NCI-H2227 treated with DMSO at 0.1 percent for 48 hours (cell line): Measurements from ENCODE around the gene GPRASP3.
"Not testable (repeated sequence)": the region's sequence is repeated elsewhere in the genome, so short reads cannot be mapped to it uniquely, and the experiment has no call there.

Experiments used
- DNase-seq: peaks from one replicate; lab custom pipeline; 2025; lab: John Stamatoyannopoulos, UW

The GPRASP3 gene, protein sequence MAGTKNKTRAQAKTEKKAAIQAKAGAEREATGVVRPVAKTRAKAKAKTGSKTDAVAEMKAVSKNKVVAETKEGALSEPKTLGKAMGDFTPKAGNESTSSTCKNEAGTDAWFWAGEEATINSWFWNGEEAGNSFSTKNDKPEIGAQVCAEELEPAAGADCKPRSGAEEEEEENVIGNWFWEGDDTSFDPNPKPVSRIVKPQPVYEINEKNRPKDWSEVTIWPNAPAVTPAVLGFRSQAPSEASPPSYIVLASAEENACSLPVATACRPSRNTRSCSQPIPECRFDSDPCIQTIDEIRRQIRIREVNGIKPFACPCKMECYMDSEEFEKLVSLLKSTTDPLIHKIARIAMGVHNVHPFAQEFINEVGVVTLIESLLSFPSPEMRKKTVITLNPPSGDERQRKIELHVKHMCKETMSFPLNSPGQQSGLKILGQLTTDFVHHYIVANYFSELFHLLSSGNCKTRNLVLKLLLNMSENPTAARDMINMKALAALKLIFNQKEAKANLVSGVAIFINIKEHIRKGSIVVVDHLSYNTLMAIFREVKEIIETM

GRCh38 chrX:102720237-102721168 lies at the start of gene GPRASP3:
TSS of gene GPRASP3 (plus strand) at chrX:102720743. CDS start at chrX:102748996, 28,253 bp downstream.
- peak; percentile 89 for DNase-seq

- DNase-seq = no peak
Measured at GRCh38 chrX:102672856-102673255, 47.7 kb upstream of the GPRASP3 start.

DNA sequence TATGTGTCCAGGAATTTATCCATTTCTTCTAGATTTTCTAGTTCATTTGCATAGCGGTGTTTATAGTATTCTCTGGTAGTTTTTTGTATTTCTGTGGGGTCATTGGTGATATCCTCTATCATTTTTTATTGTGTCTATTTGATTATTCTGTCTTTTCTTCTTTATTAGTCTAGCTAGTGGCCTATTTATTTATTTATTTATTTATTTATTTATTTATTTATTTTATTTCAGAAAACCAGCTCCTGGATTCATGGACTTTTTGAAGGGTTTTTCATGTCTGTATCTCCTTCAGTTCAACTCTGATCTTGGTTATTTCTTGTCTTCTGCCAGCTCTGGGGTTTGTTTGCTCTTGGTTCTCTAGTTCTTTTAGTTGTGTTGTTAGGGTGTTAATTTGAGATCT lies 43.1 kb upstream of the GPRASP3 start:
- not testable (repeated sequence) for DNase-seq

GRCh38 chrX:102684772-102685520 lies 35.6 kb upstream of the GPRASP3 start:
- DNase-seq = no peak

- DNase-seq = no peak
Measured at GRCh38 chrX:102694749-102695148, 25.8 kb upstream of the GPRASP3 start.

DNA sequence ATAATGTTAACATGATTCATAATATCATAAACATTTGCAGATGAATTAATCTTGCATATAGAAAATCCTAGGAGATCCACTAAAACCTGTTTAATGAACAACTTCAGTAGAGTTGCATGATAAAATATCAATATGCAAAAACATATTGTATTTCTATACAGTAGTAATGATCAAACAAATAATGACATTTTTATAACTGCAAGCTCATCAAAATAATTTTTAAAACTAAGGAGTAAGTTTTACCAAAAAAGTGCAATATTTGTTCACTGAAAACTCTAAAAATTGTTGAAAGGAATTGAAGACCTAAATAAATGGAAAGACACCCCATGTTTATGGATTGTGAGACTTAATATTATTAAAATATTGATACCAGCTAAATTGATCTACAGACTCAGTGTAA lies 24.2 kb upstream of the GPRASP3 start:
- no peak for DNase-seq

GRCh38 chrX:102697494-102697893 lies 23.0 kb upstream of the GPRASP3 start:
- DNase-seq = no peak

DNA sequence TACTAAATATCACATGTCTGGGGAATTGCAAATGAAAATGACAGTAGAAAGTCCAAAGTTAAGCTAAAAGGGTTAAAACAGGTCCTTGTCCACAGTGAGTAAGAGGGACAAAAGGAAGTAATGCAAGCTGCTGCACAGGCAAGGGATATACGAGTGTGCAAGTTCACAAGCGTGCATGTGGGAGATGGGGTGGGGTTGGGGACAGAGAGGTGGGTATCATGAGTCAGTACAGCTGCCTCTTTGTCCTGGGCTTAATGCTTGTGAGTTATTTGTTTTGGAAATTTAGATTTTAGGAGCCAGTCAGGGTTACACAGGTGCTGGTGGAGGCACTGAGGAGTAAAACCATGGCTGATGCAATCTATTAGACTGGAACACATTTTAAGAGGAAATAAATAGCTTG lies 11.6 kb upstream of the GPRASP3 start:
- DNase-seq = no peak

DNA sequence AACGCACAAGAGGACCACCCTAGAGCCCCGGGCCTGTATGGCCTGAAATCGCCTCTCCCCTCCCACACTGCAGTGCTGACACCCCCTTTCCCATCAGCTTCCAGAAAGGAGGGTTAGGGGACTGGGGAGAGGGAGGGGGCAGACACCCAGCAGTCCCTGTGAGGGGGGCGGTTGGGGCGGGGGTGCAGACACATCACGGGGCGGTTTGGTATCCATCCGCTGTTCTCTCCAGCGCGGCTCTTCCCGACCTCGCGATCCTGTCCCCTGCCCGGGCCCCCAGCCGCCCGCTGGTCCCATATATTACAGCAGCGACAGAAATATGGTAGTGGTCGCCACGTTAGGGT lies 8.7 kb upstream of the GPRASP3 start:
- no peak for DNase-seq

DNA sequence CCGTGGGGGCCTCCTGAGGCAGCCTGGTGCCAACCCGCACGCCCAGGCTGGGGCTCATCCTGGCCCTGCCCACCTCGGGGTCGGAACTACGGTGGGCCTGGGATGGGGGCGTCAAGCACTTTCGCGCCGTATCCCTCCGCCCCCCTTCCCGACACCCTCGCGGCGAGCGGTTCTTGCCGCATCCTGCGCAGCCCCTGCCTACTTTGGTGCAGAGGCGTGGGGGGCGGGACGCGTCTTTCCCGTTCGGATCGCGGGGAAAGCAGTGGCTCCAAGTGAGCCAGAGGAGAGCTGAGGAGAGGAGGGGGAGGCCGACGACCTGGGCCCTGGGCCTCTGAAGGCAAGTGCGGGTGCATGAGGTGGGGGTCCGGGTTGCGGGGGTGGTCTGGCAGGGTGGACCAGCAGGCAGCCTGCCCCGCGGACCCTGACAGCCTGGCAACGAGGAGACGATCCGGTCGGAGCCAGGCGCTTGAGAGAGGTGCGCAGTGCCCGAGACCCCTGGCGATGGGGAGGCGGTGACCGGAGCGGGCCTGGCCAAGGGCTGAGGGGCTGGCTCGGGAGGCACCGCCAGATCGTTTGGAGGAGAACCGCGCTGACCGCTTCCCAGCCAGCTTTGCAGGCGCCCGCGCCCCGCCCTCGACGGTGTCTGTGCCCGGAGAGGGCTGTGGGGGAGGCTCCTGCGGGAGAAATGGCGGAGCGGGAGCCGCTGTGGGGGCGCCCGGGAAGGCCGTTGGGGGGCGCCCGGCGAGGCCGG lies 8.2 kb upstream of the GPRASP3 start, which contains the start of gene GPRASP2:
GPRASP2 (plus strand) TSS at position 233 of the 751 bp plus-strand sequence. CDS start 2,422 bp downstream, outside the sequence.
- peak; percentile 69 for DNase-seq

DNA sequence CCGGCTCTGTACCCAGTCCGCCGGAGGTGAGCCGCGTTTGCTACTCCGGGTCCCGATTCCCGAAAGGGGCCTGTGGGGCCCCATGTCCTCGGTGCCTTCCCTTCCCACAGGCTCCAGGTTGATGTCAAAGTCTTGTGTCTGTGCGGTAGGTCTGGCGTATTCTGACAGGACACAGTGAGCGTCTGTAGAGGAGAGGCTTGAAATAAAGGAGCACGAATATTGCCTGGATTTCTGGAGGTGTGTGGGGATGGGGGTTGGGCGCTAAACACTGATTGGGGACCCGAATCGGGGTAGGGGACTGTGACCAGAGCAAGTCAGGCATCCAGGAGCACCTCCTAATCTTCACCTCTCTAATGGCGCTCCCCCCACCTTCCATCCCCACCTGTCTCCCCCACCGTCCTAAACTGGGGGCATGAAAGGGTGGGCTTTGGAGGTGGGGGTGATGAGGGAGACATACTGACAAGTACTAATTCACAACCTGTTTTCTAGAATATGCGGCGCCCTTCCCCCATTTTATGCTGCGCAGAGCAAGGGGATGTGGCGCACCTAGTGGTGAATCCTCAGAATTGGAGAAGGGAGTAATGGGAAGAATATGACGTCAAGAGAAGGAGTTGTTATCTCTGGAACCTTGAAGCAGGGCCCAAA lies 7.4 kb upstream of the GPRASP3 start:
- DNase-seq = peak; percentile 68

GRCh38 chrX:102714994-102715393 lies 5.5 kb upstream of the GPRASP3 start:
- DNase-seq = no peak

GRCh38 chrX:102715967-102716366 lies 4.6 kb upstream of the GPRASP3 start:
- no peak for DNase-seq

- not testable (repeated sequence) for DNase-seq
Measured at GRCh38 chrX:102721169-102721506, 595 bp downstream of the GPRASP3 start.

DNA sequence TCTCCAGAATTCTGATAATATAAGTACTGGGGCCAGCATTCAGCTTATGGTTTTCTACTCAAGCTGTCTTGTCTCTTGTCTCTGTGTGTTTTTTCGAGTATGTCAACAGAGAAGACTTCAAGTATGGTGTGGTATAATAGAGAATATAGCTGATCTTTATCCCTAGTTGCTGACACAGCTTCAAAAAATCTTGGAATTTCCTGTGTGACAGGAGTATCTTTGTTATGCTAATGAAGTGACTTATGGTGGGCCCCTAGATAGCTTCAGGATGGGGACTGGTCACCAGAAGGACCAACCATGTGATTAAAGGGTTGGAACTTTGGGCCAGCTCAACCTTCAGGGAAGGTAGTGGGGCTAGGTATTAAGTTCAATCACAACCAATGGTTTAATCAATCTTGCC lies 2.9 kb downstream of the GPRASP3 start:
- DNase-seq = no peak

DNA sequence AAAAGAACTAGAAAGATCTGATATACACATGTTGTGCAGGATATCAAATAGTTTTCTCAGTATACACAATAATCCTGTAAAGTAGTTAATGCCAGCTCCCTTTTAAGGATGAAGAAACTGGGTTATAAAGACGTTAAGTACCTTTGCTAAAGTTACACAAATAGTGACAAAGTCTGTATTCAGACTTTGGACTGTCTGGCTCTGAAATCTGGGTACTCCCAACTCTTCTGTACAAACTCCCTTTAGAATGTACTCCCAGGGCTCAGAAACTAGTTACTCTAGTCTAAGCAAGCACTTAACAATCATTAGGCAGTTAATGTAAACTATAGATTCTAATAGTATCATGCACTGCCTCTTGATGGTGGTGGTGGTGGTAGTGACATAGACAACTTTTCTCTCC lies 7.2 kb downstream of the GPRASP3 start:
- no peak for DNase-seq

DNA sequence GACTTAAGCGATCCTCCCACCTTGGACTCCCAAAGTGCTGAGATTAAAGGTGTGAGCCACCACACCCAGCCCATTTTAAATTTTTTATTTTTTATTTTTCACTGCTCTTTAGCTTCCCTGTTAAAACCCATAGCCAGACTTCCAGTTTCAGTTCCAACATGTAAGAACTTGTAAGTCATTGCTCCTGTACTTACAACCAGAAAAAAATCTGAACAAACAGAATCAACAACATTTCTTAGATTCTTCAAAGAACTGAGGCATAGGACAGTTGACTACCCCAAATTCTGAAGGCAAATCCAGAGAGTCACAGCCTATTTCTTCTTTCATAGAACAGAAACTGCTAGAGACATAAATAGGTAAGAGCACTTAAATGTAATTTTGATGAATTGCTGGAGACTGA lies 8.1 kb downstream of the GPRASP3 start:
- no peak for DNase-seq

- DNase-seq = no peak
Measured at GRCh38 chrX:102739657-102740056, 19.1 kb downstream of the GPRASP3 start.

- no peak for DNase-seq
Measured at GRCh38 chrX:102744307-102744706, 23.8 kb downstream of the GPRASP3 start.

GRCh38 chrX:102745513-102745856 lies 24.9 kb downstream of the GPRASP3 start:
- peak; percentile 75 for DNase-seq
